Measurements from ENCODE around the gene CSRNP2.

The CSRNP2 gene

GRCh38 chr12:51075390-51075789 is 8.0 kb downstream of the CSRNP2 start:
- Histone ChIP-seq H3K27me3 (replicated peaks) (no peaks in the 10 kb centered on the region), H3K36me3 (replicated peaks) (peaks cover 32% of the 10 kb centered on the region), H3K27ac (no peak overlapping the region), H3K4me3 (ENCODE audit: low read depth, low read length) (no peak overlapping the region)
- no peak for DNase-seq
- in situ Hi-C loops (cut with HindIII; ENCODE audit: low pct_ligation_motif_present, low sequenced_read_pairs), result no loop called here
- no peak for TF ChIP-seq CTCF (IDR thresholded peaks at IDR 0.05; ENCODE audit: low read depth, low read length, missing control alignments)

DNA sequence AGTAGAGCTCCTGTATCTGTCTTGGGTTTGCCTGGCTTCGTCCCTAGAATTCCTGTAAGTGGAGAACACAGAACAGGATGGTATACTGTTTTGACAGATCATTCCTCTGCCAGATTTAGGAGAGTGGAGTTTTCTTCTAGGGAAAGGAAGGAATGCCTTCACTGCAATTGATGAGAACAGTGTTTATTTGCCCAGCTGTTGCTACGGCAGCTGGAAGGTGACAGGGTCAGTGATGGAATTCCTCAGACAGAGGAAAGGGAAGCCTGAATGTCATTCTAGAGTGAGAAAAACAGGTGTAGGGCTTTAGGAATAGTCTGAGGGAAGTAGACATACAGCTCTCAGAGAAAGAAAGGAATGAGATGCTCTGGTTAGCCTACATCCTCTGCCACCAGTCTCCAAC is 11.7 kb downstream of the CSRNP2 start:
- peaks cover 62% of the 10 kb centered on the region for H3K36me3 ChIP-seq (replicated peaks)
- TF ChIP-seq CTCF (IDR thresholded peaks at IDR 0.05; ENCODE audit: low read depth, low read length, missing control alignments), result no peak
- no peaks in the 10 kb centered on the region for H3K27me3 ChIP-seq (replicated peaks)
- in situ Hi-C loops (cut with HindIII; ENCODE audit: low pct_ligation_motif_present, low sequenced_read_pairs), result no loop called here
- DNase-seq, result no peak
- no peak overlapping the region for H3K27ac ChIP-seq
- H3K4me3 ChIP-seq (ENCODE audit: low read depth, low read length), result no peak overlapping the region

DNA sequence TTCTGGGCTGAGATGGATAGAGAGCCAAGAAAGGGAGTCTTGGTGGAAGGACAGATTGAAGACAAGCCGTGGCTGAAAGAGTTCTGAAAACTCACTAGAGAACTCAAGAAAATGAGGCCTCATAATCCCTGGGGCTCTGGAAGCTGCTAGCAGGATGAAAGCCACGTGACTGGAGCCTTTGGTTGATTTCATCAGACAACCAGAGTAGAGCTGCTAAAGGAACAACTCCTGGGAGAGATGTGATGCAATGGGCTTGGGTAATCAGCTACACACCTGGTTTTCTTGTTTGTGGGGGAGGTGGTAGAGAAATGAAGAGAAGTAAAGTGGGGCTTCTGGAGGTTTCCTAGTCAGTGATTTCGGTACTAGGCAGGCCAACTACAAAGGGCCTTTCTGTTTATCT is 13.4 kb downstream of the CSRNP2 start:
- no peak for TF ChIP-seq CTCF (IDR thresholded peaks at IDR 0.05; ENCODE audit: low read depth, low read length, missing control alignments)
- H3K27ac ChIP-seq, result no peak overlapping the region
- in situ Hi-C loops (cut with HindIII; ENCODE audit: low pct_ligation_motif_present, low sequenced_read_pairs), result no loop called here
- H3K4me3 ChIP-seq (ENCODE audit: low read depth, low read length), result no peak overlapping the region
- H3K36me3 ChIP-seq (replicated peaks), result peaks cover 67% of the 10 kb centered on the region
- no peaks in the 10 kb centered on the region for H3K27me3 ChIP-seq (replicated peaks)
- no peak for DNase-seq

- TF ChIP-seq CTCF (IDR thresholded peaks at IDR 0.05; ENCODE audit: low read depth, low read length, missing control alignments), result no peak
- H3K27ac ChIP-seq, result no peak overlapping the region
- DNase-seq, result no peak
- H3K27me3 ChIP-seq (replicated peaks), result no peaks in the 10 kb centered on the region
- in situ Hi-C loops (cut with HindIII; ENCODE audit: low pct_ligation_motif_present, low sequenced_read_pairs), result no loop called here
- H3K4me3 ChIP-seq (ENCODE audit: low read depth, low read length), result no peak overlapping the region
- H3K36me3 ChIP-seq (replicated peaks), result peaks cover 77% of the 10 kb centered on the region
These were observed 15.6 kb downstream of the CSRNP2 start for GRCh38 chr12:51067771-51068170.

DNA sequence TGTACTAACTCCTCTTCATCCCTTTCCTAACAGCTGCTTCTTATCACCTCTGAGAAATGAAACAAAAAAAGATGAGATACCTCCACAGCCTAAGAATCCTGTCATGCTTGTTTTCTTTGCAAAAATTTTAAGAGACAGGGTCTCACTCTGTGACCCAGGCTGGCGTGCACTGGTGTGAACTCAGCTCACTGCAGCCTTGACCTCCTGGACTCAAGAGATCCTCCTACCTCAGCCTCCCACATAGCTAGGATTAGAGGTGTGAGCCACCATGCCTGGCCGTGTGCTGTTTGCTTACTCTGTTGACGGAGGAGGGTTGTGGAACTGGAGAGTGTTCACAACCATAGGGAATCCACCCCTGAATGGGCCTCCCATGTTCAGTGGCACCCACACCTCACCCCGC is 16.2 kb downstream of the CSRNP2 start:
- no peak overlapping the region for H3K27ac ChIP-seq
- DNase-seq, result no peak
- in situ Hi-C loops (cut with HindIII; ENCODE audit: low pct_ligation_motif_present, low sequenced_read_pairs), result no loop called here

More for the DNA sequence above, 16.2 kb downstream of the CSRNP2 start:
- no peak for TF ChIP-seq CTCF (IDR thresholded peaks at IDR 0.05; ENCODE audit: low read depth, low read length, missing control alignments)
- H3K27me3 ChIP-seq (replicated peaks), result no peaks in the 10 kb centered on the region
- peaks cover 80% of the 10 kb centered on the region for H3K36me3 ChIP-seq (replicated peaks)
- H3K4me3 ChIP-seq (ENCODE audit: low read depth, low read length), result no peak overlapping the region

Measured in brain microvascular endothelial cell (primary cell).